HFFc6 (cell line): ENCODE measurements around the gene AUTS2. TPM values are rescaled to one million over a fixed set of nuclear protein-coding genes. Genes with fewer than 3 reads are reported as not detected.

ENCODE experiments used
- DNase-seq: peaks from one replicate; pipeline ENCODE4 v3.0.0-alpha.2; 2018
- H3K27ac Mint-ChIP-seq: 2 replicates; pipeline ENCODE4 v1.8.0; 2020; ENCODE audit warnings: mild to moderate bottlenecking, mixed read lengths
- H3K27me3 Mint-ChIP-seq: 2 replicates; pipeline ENCODE4 v1.8.0; 2021; ENCODE audit warnings: mild to moderate bottlenecking, moderate library complexity, mixed read lengths; ENCODE audit not compliant: insufficient read depth
- H3K36me3 Mint-ChIP-seq: 2 replicates; pipeline ENCODE4 v1.8.0; 2021; ENCODE audit warnings: low read depth, mixed read lengths
- H3K4me1 Mint-ChIP-seq: 2 replicates; pipeline ENCODE4 v1.8.0; 2020; ENCODE audit warnings: low read depth, mixed read lengths
- H3K4me3 Mint-ChIP-seq: 2 replicates; pipeline ENCODE4 v1.8.0; 2020; ENCODE audit warnings: mild to moderate bottlenecking, moderate library complexity, mixed read lengths
- H3K9me3 Mint-ChIP-seq: 2 replicates; pipeline ENCODE4 v1.8.0; 2020; ENCODE audit warnings: mild to moderate bottlenecking, mixed read lengths
- CTCF ChIP-seq: fragments of 200-600 bp; sonication (generic); IDR thresholded peaks from 2 replicates; pipeline ENCODE4 v1.5.0; 2021; ENCODE audit warnings: antibody characterized with exemption, mild to moderate bottlenecking
- total RNA-seq, 6 experiments: library from RNA; stranded (reverse); fragmentation: NEBNext Ultra II Directional; extraction: Animal tissue kit (Norgen Biotek cat#: 25700); gene quantifications; 2 replicates in 1 of 6; 3 replicates in 5 of 6; pipeline ENCODE4 v1.2.3, GENCODE V29; 2021

The AUTS2 gene
- total RNA-seq, 6 experiments from 2014 or later, result 0.02 to 0.19 (median 0.16) TPM; not detected in 2

GRCh38 chr7:69844264-69844868, 246.1 kb downstream of the AUTS2 start:
- Mint-ChIP-seq H3K9me3 (peaks cover 28% of the 10 kb centered on the region), H3K36me3 (no peaks in the 10 kb centered on the region), H3K27ac (no peak overlapping the region), H3K4me3 (no peak overlapping the region), H3K27me3 (no peaks in the 10 kb centered on the region; the same call in 1 of the 2 replicates), H3K4me1 (no peaks in the 10 kb centered on the region)
- TF ChIP-seq CTCF, result no peak
- DNase-seq, result no peak

- H3K27ac Mint-ChIP-seq, result no peak overlapping the region
- no peak for DNase-seq
- no peaks in the 10 kb centered on the region; the same call in 1 of the 2 replicates for H3K27me3 Mint-ChIP-seq
- no peaks in the 10 kb centered on the region for H3K4me1 Mint-ChIP-seq
- H3K36me3 Mint-ChIP-seq, result no peaks in the 10 kb centered on the region
- H3K4me3 Mint-ChIP-seq, result no peak overlapping the region
- peaks cover 14% of the 10 kb centered on the region for H3K9me3 Mint-ChIP-seq
- TF ChIP-seq CTCF, result no peak
Observed at GRCh38 chr7:69845721-69846495, 247.6 kb downstream of the AUTS2 start.

GRCh38 chr7:69847921-69848612, 249.8 kb downstream of the AUTS2 start:
- H3K4me1 Mint-ChIP-seq, result no peaks in the 10 kb centered on the region
- H3K4me3 Mint-ChIP-seq, result no peak overlapping the region
- TF ChIP-seq CTCF, result no peak
- H3K27ac Mint-ChIP-seq, result no peak overlapping the region
- H3K9me3 Mint-ChIP-seq, result peaks cover 11% of the 10 kb centered on the region
- no peaks in the 10 kb centered on the region for H3K36me3 Mint-ChIP-seq
- no peak for DNase-seq
- no peaks in the 10 kb centered on the region for H3K27me3 Mint-ChIP-seq

- no peak for DNase-seq
- Mint-ChIP-seq H3K4me3 (no peak overlapping the region), H3K4me1 (no peaks in the 10 kb centered on the region), H3K9me3 (peaks cover 13% of the 10 kb centered on the region), H3K27ac (no peak overlapping the region), H3K36me3 (no peaks in the 10 kb centered on the region), H3K27me3 (no peaks in the 10 kb centered on the region)
- no peak for TF ChIP-seq CTCF
Observed at GRCh38 chr7:69849268-69849667, 251.0 kb downstream of the AUTS2 start.

GRCh38 chr7:69857014-69857413, 258.7 kb downstream of the AUTS2 start:
- Mint-ChIP-seq H3K27ac (no peak overlapping the region), H3K4me1 (no peaks in the 10 kb centered on the region), H3K36me3 (no peaks in the 10 kb centered on the region)

More at GRCh38 chr7:69857014-69857413, 258.7 kb downstream of the AUTS2 start:
- no peak for TF ChIP-seq CTCF
- no peak for DNase-seq
- no peaks in the 10 kb centered on the region; the same call in 1 of the 2 replicates for H3K27me3 Mint-ChIP-seq
- no peak overlapping the region for H3K4me3 Mint-ChIP-seq
- H3K9me3 Mint-ChIP-seq, result peaks cover 51% of the 10 kb centered on the region
